A673 (cell line): ENCODE results near the gene RPL36. TPM values are rescaled to one million over a fixed set of nuclear protein-coding genes. Genes with fewer than 3 reads are reported as not detected.

ENCODE experiments used
- BruUV-seq: library from RNA; stranded (reverse); fragments of 400-500 nt; replicated peaks from 2 replicates; lab custom pipeline; 2021; lab: Mats Ljungman, UMichigan
- CTCF ChIA-PET: fragments of 300-600 bp; sonication (Branson Sonifier 250); formaldehyde crosslinking; loops from one replicate; lab custom pipeline; 2022; ENCODE audit warnings: antibody characterized with exemption; lab: Charles Lee
- POLR2A ChIA-PET: fragments of 300-600 bp; sonication (Branson Sonifier 250); formaldehyde crosslinking; loops from one replicate; lab custom pipeline; 2022; ENCODE audit warnings: antibody characterized with exemption; ENCODE audit not compliant: low non-redundant PET; lab: Charles Lee
- DNase-seq: peaks from one replicate; pipeline ENCODE4 v3.0.0-alpha.2; 2015; ENCODE audit warnings: low spot score
- H3K27ac ChIP-seq: fragments of 200-600 bp; sonication (generic); 2 replicates; pipeline ENCODE4 v1.5.1; 2016; ENCODE audit warnings: mixed run types, low read depth, mild to moderate bottlenecking, mixed read lengths, antibody characterized with exemption, low read length; ENCODE audit not compliant: poor library complexity, severe bottlenecking
- H3K27me3 ChIP-seq: fragments of 200-600 bp; sonication (generic); replicated peaks from 2 replicates; pipeline ENCODE4 v1.6.1; 2017; ENCODE audit warnings: mixed run types, low read depth, mild to moderate bottlenecking, mixed read lengths, antibody characterized with exemption, low read length; ENCODE audit not compliant: insufficient read depth, poor library complexity
- H3K36me3 ChIP-seq: fragments of 200-600 bp; sonication (generic); 2 replicates; pipeline ENCODE4 v1.6.1; 2016; ENCODE audit warnings: mixed run types, mild to moderate bottlenecking, mixed read lengths, antibody characterized with exemption, low read length; ENCODE audit not compliant: insufficient read depth, poor library complexity, severe bottlenecking
- H3K4me1 ChIP-seq: fragments of 200-600 bp; sonication (generic); 2 replicates; pipeline ENCODE4 v1.6.1; 2017; ENCODE audit warnings: mixed run types, mild to moderate bottlenecking, mixed read lengths, antibody characterized with exemption, low read length; ENCODE audit not compliant: insufficient read depth, poor library complexity, severe bottlenecking
- H3K4me3 ChIP-seq: fragments of 200-600 bp; sonication (generic); 2 replicates; pipeline ENCODE4 v1.5.1; 2016; ENCODE audit warnings: low read depth, mixed run types, mild to moderate bottlenecking, mixed read lengths, low read length; ENCODE audit not compliant: poor library complexity, severe bottlenecking
- H3K9me3 ChIP-seq: fragments of 200-600 bp; sonication (generic); 2 replicates; pipeline ENCODE4 v1.6.1; 2016; ENCODE audit warnings: mixed run types, low read depth, mild to moderate bottlenecking, mixed read lengths, antibody characterized with exemption, low read length; ENCODE audit not compliant: poor library complexity, severe bottlenecking
- EZH2 ChIP-seq: fragments of 200-600 bp; sonication (generic); IDR thresholded peaks from 2 replicates; pipeline ENCODE4 v1.6.1; 2017; ENCODE audit warnings: borderline replicate concordance, low read depth, mild to moderate bottlenecking, mixed read lengths, antibody characterized with exemption, low read length; ENCODE audit not compliant: poor library complexity, severe bottlenecking
- intact Hi-C: fragments of 100-400 bp; cut with micrococcal nuclease; formaldehyde crosslinking; loops from one replicate; pipeline ENCODE4 v1.10.0; 2022; ENCODE audit not compliant: unreplicated experiment
- total RNA-seq: library from RNA; stranded (reverse); gene quantifications from 2 replicates; pipeline ENCODE4 v1.2.3, GENCODE V29; 2021
- TF ChIP-seq, protein P1 (sequence below): fragments of 300-800, 200-600 bp; sonication (generic); conservative IDR thresholded peaks from 2 replicates; pipeline ENCODE4 v1.5.1; 2017; ENCODE audit warnings: low read depth, mild to moderate bottlenecking, antibody characterized with exemption, low read length, moderate library complexity, mixed read lengths

The RPL36 gene
- total RNA-seq, 1 experiment from 2014 or later, result 992 TPM

DNA sequence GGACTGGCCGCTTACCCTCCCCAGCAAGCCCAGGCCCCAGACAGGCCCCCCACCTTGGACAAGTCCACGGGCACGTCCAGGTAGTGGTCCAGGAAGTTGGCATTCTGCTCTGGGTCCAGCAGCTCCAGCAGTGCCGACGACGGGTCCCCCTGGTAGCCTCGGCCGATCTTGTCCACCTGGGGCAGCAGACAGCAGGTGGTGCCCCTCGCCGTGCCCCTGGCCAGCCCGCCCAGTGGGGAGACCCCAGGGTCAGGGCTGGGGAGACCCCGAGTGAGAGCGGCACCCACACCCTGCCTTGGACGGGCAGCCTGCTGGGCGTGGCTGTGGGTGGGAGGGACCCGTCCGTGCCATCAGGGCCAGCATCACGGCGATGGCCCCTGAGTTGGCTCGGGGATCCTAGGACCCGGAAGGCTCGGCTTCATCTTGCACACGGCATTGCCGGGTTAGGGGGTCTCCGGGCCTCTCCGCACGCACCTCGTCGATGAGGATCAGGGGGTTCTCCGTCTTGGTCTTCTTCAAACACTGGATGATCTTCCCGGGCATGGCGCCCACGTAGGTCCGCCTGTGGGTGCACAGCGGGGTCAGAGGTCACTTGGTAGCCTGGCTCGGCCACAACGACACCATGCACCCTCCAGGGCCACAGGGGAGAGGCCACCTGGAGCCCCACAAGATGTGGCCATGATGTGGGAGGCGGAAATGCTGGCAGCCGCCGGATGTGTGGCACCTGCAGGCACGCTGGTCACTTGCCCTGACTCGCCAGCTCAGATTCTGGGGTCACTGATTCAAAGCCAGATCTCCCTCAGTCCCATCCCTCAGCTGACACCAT, 6.3 kb downstream of the RPL36 start:
- peaks cover 89% of the 10 kb centered on the region for H3K36me3 ChIP-seq
- CTCF ChIA-PET, result no interaction called here
- no peak overlapping the region for H3K4me3 ChIP-seq
- TF ChIP-seq, protein P1, sequence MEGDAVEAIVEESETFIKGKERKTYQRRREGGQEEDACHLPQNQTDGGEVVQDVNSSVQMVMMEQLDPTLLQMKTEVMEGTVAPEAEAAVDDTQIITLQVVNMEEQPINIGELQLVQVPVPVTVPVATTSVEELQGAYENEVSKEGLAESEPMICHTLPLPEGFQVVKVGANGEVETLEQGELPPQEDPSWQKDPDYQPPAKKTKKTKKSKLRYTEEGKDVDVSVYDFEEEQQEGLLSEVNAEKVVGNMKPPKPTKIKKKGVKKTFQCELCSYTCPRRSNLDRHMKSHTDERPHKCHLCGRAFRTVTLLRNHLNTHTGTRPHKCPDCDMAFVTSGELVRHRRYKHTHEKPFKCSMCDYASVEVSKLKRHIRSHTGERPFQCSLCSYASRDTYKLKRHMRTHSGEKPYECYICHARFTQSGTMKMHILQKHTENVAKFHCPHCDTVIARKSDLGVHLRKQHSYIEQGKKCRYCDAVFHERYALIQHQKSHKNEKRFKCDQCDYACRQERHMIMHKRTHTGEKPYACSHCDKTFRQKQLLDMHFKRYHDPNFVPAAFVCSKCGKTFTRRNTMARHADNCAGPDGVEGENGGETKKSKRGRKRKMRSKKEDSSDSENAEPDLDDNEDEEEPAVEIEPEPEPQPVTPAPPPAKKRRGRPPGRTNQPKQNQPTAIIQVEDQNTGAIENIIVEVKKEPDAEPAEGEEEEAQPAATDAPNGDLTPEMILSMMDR, result no peak
- no peak for TF ChIP-seq EZH2
- POLR2A ChIA-PET, result no interaction called here
- peaks cover 8% of the 10 kb centered on the region for H3K4me1 ChIP-seq
- H3K27ac ChIP-seq, result no peak overlapping the region
- H3K9me3 ChIP-seq, result no peaks in the 10 kb centered on the region
- intact Hi-C loops, result no loop called here
- H3K27me3 ChIP-seq, result no peaks in the 10 kb centered on the region
- no peak for DNase-seq
- BruUV-seq, result no TSS peak

DNA sequence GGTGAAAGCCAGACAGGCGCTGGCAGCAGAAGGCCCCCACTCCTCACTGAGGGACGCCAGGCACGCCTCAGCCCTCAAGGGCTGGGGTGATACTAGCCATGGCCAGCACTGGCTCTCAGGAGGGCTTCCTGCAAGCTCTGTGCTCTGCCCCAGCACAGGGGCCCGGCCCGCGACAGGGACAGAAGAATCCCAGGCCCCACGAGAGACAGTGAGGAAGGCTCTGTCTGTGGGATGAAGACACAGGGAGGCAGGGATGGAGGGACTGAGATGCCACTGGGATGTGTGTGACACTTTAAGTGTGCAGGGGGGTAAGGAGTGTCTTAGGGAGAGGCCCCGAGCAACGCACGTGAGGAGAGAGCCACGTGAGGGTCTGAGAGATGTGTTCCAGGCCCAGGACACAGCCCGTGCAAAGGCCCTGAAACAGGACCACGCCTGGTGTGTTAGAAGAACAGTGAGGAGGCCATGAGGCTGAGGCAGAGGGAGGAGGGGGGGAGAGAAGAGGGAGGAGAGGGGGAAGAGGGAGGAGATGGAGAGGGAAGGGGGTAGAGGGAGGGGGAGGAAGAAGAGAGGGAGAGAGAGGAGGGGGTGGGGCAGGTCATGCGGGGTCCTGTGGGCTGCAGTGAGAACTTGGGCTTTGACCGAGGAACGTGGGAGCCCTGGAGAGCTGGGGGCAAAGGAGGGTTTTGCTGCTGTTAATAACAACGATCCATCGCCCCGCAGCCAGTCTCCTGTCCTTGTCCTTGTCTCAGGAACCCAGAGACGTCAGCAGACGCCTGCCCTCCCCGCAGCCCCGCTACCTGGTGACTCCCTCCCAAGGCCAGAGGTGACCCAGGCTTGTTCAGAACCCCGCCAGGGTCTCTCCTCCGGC, 7.2 kb downstream of the RPL36 start:
- intact Hi-C loops, result no loop called here
- Histone ChIP-seq H3K9me3 (no peaks in the 10 kb centered on the region), H3K4me3 (no peak overlapping the region), H3K27me3 (no peaks in the 10 kb centered on the region), H3K36me3 (peaks cover 80% of the 10 kb centered on the region), H3K27ac (no peak overlapping the region), H3K4me1 (peaks cover under 1% of the 10 kb centered on the region)
- ChIA-PET POLR2A (no interaction called here), CTCF (no interaction called here)
- DNase-seq, result no peak
- BruUV-seq, result no TSS peak
- TF ChIP-seq, protein P1, result no peak

DNA sequence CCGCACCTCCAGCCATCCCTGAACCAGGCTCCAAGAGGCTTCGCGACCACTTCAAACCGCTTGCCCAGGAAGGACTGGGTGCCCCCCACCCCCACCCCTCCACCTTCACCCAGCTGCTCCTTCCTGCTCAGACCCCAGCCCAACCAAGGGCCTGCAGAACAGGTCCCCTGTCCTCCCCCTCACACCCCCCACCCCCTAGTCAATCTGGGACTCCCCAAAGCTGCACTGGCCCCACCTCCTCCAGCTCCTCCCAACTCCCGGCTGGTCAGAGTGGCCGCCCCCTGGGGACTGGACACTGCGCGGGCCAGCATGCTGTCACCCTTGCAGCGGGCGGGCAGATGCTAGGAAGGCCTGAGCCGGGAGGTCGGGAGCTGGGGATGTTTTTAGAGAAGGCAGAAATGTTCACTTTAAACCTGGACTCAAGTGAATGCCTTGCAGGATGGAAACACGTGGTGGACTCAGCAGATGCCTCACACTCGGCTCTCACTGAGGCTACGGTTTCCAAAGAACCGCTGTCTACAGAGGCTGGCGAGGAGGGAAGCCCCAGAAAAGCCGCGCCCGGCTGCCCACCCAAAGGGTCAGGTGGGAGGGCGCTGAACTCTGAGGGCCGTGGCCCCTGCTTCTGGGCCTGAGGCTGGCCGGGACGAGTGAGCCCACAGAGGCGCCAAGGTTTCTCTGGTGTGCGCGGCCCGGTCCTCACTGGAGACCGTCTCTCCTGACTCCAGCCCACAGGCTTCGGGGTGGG, 8.0 kb downstream of the RPL36 start:
- peaks cover 73% of the 10 kb centered on the region for H3K36me3 ChIP-seq
- intact Hi-C loops, result no loop called here
- no peaks in the 10 kb centered on the region for H3K9me3 ChIP-seq
- no TSS peak for BruUV-seq
- no peaks in the 10 kb centered on the region for H3K4me1 ChIP-seq
- DNase-seq, result no peak
- POLR2A ChIA-PET, result no interaction called here
- CTCF ChIA-PET, result no interaction called here
- no peaks in the 10 kb centered on the region for H3K27me3 ChIP-seq
- no peak overlapping the region for H3K4me3 ChIP-seq
- no peak overlapping the region for H3K27ac ChIP-seq
- no peak for TF ChIP-seq EZH2
- TF ChIP-seq, protein P1, result no peak
